ENCODE measurements around the gene PREPL. TPM values are rescaled to one million over a fixed set of nuclear protein-coding genes. Genes with fewer than 3 reads are reported as not detected.

The PREPL gene
- total RNA-seq, 2 experiments from 2014 or later = 21.3 to 23.7 TPM

GRCh38 chr2:44364604-44365003, 3.3 kb upstream of the PREPL start:
- Mint-ChIP-seq H3K27me3 (no peaks in the 10 kb centered on the region), H3K36me3 (ENCODE audit: low read depth) (peaks cover 3% of the 10 kb centered on the region), H3K4me1 (peaks cover 38% of the 10 kb centered on the region), H3K27ac (no peak overlapping the region), H3K4me3 (no peak overlapping the region), H3K9me3 (no peaks in the 10 kb centered on the region)
- ChIA-PET CTCF (interaction anchor here (0.9 to 1.4 kb wide), 2 partner anchors 8 to 10 kb away, joined by 3 to 5 read pairs; no protein-coding TSS in a partner anchor), POLR2A (no interaction called here)
- DNase-seq = no peak

GRCh38 chr2:44362207-44363015, 1.1 kb upstream of the PREPL start:
- POLR2A ChIA-PET = interaction anchor here (1.0 kb wide), 1 partner anchor 15 kb away, joined by 3 read pairs; no protein-coding TSS in a partner anchor
- Mint-ChIP-seq H3K9me3 (no peaks in the 10 kb centered on the region), H3K4me3 (peak overlapping the region; percentile 95), H3K36me3 (ENCODE audit: low read depth) (peaks cover 9% of the 10 kb centered on the region), H3K27ac (peak overlapping the region; percentile 100), H3K27me3 (no peaks in the 10 kb centered on the region), H3K4me1 (peaks cover 40% of the 10 kb centered on the region)
- DNase-seq = peak; percentile 49
- CTCF ChIA-PET = interaction anchor here (1.1 to 2.5 kb wide), 5 partner anchors 10 to 319 kb away, joined by 3 to 13 read pairs (median 4); no protein-coding TSS in a partner anchor

GRCh38 chr2:44360749-44361329, 455 bp downstream of the PREPL start:
- H3K4me3 Mint-ChIP-seq = peak overlapping the region; percentile 95
- H3K27me3 Mint-ChIP-seq = no peaks in the 10 kb centered on the region
- DNase-seq = no peak
- POLR2A ChIA-PET = interaction anchor here (0.7 to 1.0 kb wide), 2 partner anchors 9 to 193 kb away, joined by 3 read pairs; partner anchors contain the start of gene PPM1B
- H3K9me3 Mint-ChIP-seq = no peaks in the 10 kb centered on the region
- CTCF ChIA-PET = interaction anchor here (0.6 to 2.5 kb wide), 8 partner anchors 9 to 966 kb away, joined by 3 to 13 read pairs (median 3); no protein-coding TSS in a partner anchor
- peaks cover 38% of the 10 kb centered on the region for H3K4me1 Mint-ChIP-seq
- peak overlapping the region; percentile 100 for H3K27ac Mint-ChIP-seq
- peaks cover 9% of the 10 kb centered on the region for H3K36me3 Mint-ChIP-seq (ENCODE audit: low read depth)

GRCh38 chr2:44358503-44358902, 2.8 kb downstream of the PREPL start:
- ChIA-PET CTCF (interaction anchor here (1.3 kb wide), 1 partner anchor 18 kb away, joined by 3 read pairs; no protein-coding TSS in a partner anchor), POLR2A (no interaction called here)
- peaks cover 6% of the 10 kb centered on the region for H3K36me3 Mint-ChIP-seq (ENCODE audit: low read depth)
- peaks cover 29% of the 10 kb centered on the region for H3K4me1 Mint-ChIP-seq
- H3K27me3 Mint-ChIP-seq = no peaks in the 10 kb centered on the region
- H3K9me3 Mint-ChIP-seq = no peaks in the 10 kb centered on the region
- no peak overlapping the region for H3K27ac Mint-ChIP-seq
- no peak for DNase-seq
- no peak overlapping the region for H3K4me3 Mint-ChIP-seq

- no peak for DNase-seq
- no peak overlapping the region for H3K4me3 Mint-ChIP-seq
- POLR2A ChIA-PET = interaction anchor here (0.7 kb wide), 1 partner anchor 130 kb away, joined by 5 read pairs; no protein-coding TSS in a partner anchor
- CTCF ChIA-PET = no interaction called here
- H3K4me1 Mint-ChIP-seq = peaks cover 14% of the 10 kb centered on the region
- H3K9me3 Mint-ChIP-seq = no peaks in the 10 kb centered on the region
- H3K27ac Mint-ChIP-seq = no peak overlapping the region
- peaks cover 6% of the 10 kb centered on the region for H3K36me3 Mint-ChIP-seq (ENCODE audit: low read depth)
- H3K27me3 Mint-ChIP-seq = no peaks in the 10 kb centered on the region
These were observed 6.5 kb downstream of the PREPL start for GRCh38 chr2:44354761-44355160.

- ChIA-PET POLR2A (no interaction called here), CTCF (no interaction called here)
- H3K36me3 Mint-ChIP-seq (ENCODE audit: low read depth) = no peaks in the 10 kb centered on the region
- H3K4me3 Mint-ChIP-seq = no peak overlapping the region
- no peak overlapping the region for H3K27ac Mint-ChIP-seq
- H3K27me3 Mint-ChIP-seq = no peaks in the 10 kb centered on the region
- H3K9me3 Mint-ChIP-seq = no peaks in the 10 kb centered on the region
- peaks cover 2% of the 10 kb centered on the region for H3K4me1 Mint-ChIP-seq
- no peak for DNase-seq
These were observed 8.8 kb downstream of the PREPL start for GRCh38 chr2:44352510-44352909.

- Mint-ChIP-seq H3K27ac (no peak overlapping the region), H3K27me3 (no peaks in the 10 kb centered on the region), H3K36me3 (ENCODE audit: low read depth) (no peaks in the 10 kb centered on the region), H3K4me3 (no peak overlapping the region), H3K4me1 (peaks cover 2% of the 10 kb centered on the region), H3K9me3 (no peaks in the 10 kb centered on the region)
- CTCF ChIA-PET = interaction anchor here (0.6 to 0.7 kb wide), 2 partner anchors 173 to 1892 kb away, joined by 3 read pairs; no protein-coding TSS in a partner anchor
- POLR2A ChIA-PET = no interaction called here
- no peak for DNase-seq
These were observed 9.6 kb downstream of the PREPL start for GRCh38 chr2:44351676-44352075.

- Mint-ChIP-seq H3K4me3 (no peak overlapping the region), H3K27me3 (no peaks in the 10 kb centered on the region)
- POLR2A ChIA-PET = no interaction called here
These were observed 10.2 kb downstream of the PREPL start for GRCh38 chr2:44351088-44351487.

GRCh38 chr2:44349506-44349905, 11.8 kb downstream of the PREPL start:
- ChIA-PET CTCF (interaction anchor here (1.1 kb wide), 1 partner anchor 12 kb away, joined by 3 read pairs; the partner anchor contains the start of genes CAMKMT and PREPL), POLR2A (no interaction called here)
- H3K27me3 Mint-ChIP-seq = no peaks in the 10 kb centered on the region
- peaks cover 2% of the 10 kb centered on the region for H3K36me3 Mint-ChIP-seq (ENCODE audit: low read depth)
- DNase-seq = no peak
- no peak overlapping the region for H3K4me3 Mint-ChIP-seq
- H3K9me3 Mint-ChIP-seq = no peaks in the 10 kb centered on the region
- no peak overlapping the region for H3K27ac Mint-ChIP-seq
- peaks cover 2% of the 10 kb centered on the region for H3K4me1 Mint-ChIP-seq

More at GRCh38 chr2:44351088-44351487, 10.2 kb downstream of the PREPL start:
- CTCF ChIA-PET = interaction anchor here (0.6 to 0.7 kb wide), 2 partner anchors 172 to 263 kb away, joined by 3 read pairs; no protein-coding TSS in a partner anchor
- H3K27ac Mint-ChIP-seq = no peak overlapping the region
- DNase-seq = no peak
- H3K36me3 Mint-ChIP-seq (ENCODE audit: low read depth) = no peaks in the 10 kb centered on the region
- H3K4me1 Mint-ChIP-seq = peaks cover 2% of the 10 kb centered on the region
- no peaks in the 10 kb centered on the region for H3K9me3 Mint-ChIP-seq

GRCh38 chr2:44348400-44348799, 12.9 kb downstream of the PREPL start:
- DNase-seq = no peak
- H3K4me1 Mint-ChIP-seq = peaks cover 2% of the 10 kb centered on the region
- no peak overlapping the region for H3K27ac Mint-ChIP-seq
- H3K36me3 Mint-ChIP-seq (ENCODE audit: low read depth) = peaks cover 2% of the 10 kb centered on the region
- ChIA-PET POLR2A (no interaction called here), CTCF (interaction anchor here (1.1 kb wide), 1 partner anchor 13 kb away, joined by 3 read pairs; the partner anchor contains the start of genes CAMKMT and PREPL)
- H3K4me3 Mint-ChIP-seq = no peak overlapping the region
- H3K9me3 Mint-ChIP-seq = no peaks in the 10 kb centered on the region
- no peaks in the 10 kb centered on the region for H3K27me3 Mint-ChIP-seq

GRCh38 chr2:44347526-44347925, 13.8 kb downstream of the PREPL start:
- H3K9me3 Mint-ChIP-seq = no peaks in the 10 kb centered on the region
- no peak for DNase-seq
- ChIA-PET POLR2A (interaction anchor here (0.9 kb wide), 1 partner anchor 14 kb away, joined by 3 read pairs; the partner anchor contains the start of genes CAMKMT and PREPL), CTCF (interaction anchor here (1.1 kb wide), 1 partner anchor 14 kb away, joined by 3 read pairs; the partner anchor contains the start of genes CAMKMT and PREPL)
- H3K4me1 Mint-ChIP-seq = peaks cover 2% of the 10 kb centered on the region
- H3K4me3 Mint-ChIP-seq = no peak overlapping the region
- H3K36me3 Mint-ChIP-seq (ENCODE audit: low read depth) = peaks cover 4% of the 10 kb centered on the region
- no peaks in the 10 kb centered on the region for H3K27me3 Mint-ChIP-seq
- H3K27ac Mint-ChIP-seq = no peak overlapping the region

GRCh38 chr2:44342854-44343253, 18.4 kb downstream of the PREPL start:
- H3K4me3 Mint-ChIP-seq = no peak overlapping the region
- no peaks in the 10 kb centered on the region for H3K27me3 Mint-ChIP-seq
- CTCF ChIA-PET = interaction anchor here (1.1 to 1.2 kb wide), 3 partner anchors 18 to 271 kb away, joined by 3 read pairs; partner anchors contain the start of genes CAMKMT and PREPL
- H3K27ac Mint-ChIP-seq = no peak overlapping the region
- peak; percentile 41 for DNase-seq
- no peaks in the 10 kb centered on the region for H3K9me3 Mint-ChIP-seq
- POLR2A ChIA-PET = no interaction called here
- peaks cover 11% of the 10 kb centered on the region for H3K36me3 Mint-ChIP-seq (ENCODE audit: low read depth)
- no peaks in the 10 kb centered on the region for H3K4me1 Mint-ChIP-seq
